C4-2B (cell line): ENCODE results near the gene CAMK1.

Experiments
- ZFX ChIP-seq: fragments of 450-650 bp; IDR thresholded peaks from 2 replicates; pipeline ENCODE4 v1.6.1; 2017
- TF ChIP-seq, protein P1 (sequence below): fragments of 450-650 bp; conservative IDR thresholded peaks from 2 replicates; pipeline ENCODE4 v1.5.1; 2017; ENCODE audit warnings: mild to moderate bottlenecking

- TF ChIP-seq, protein P1, sequence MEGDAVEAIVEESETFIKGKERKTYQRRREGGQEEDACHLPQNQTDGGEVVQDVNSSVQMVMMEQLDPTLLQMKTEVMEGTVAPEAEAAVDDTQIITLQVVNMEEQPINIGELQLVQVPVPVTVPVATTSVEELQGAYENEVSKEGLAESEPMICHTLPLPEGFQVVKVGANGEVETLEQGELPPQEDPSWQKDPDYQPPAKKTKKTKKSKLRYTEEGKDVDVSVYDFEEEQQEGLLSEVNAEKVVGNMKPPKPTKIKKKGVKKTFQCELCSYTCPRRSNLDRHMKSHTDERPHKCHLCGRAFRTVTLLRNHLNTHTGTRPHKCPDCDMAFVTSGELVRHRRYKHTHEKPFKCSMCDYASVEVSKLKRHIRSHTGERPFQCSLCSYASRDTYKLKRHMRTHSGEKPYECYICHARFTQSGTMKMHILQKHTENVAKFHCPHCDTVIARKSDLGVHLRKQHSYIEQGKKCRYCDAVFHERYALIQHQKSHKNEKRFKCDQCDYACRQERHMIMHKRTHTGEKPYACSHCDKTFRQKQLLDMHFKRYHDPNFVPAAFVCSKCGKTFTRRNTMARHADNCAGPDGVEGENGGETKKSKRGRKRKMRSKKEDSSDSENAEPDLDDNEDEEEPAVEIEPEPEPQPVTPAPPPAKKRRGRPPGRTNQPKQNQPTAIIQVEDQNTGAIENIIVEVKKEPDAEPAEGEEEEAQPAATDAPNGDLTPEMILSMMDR, result no peak
- TF ChIP-seq ZFX, result no peak
Measured at GRCh38 chr3:9725775-9726515, 43.8 kb downstream of the CAMK1 start.
